Sigmoid colon (tissue), 7 donors: ENCODE measurements around the gene RORB. TPM values are rescaled to one million over a fixed set of nuclear protein-coding genes. Genes with fewer than 3 reads are reported as not detected.

Experiments used
- DNase-seq: peaks from one replicate; pipeline ENCODE4 v3.0.0-alpha.2; 2019
- H3K27ac ChIP-seq, 4 donors: fragments of 200-600 bp; sonication (generic); one replicate each; pipeline ENCODE4 v1.5.1; 2016 to 2019; ENCODE audit warnings: mild to moderate bottlenecking in 1 of 4
- H3K27me3 ChIP-seq, 3 donors: fragments of 200-600 bp; sonication (generic); one replicate each; pipeline ENCODE4 v1.5.1; 2019; ENCODE audit warnings: mild to moderate bottlenecking in 1 of 3
- H3K36me3 ChIP-seq, 4 donors: fragments of 200-600 bp; sonication (generic); one replicate each; pipeline ENCODE4 v1.5.1; 2016 to 2019
- H3K4me1 ChIP-seq, 4 donors: fragments of 200-600 bp; sonication (generic); one replicate each; pipeline ENCODE4 v1.5.1; 2017 to 2019
- H3K4me3 ChIP-seq, 4 donors: fragments of 200-600 bp; sonication (generic); one replicate each; pipeline ENCODE4 v1.5.1; 2017 to 2019; ENCODE audit warnings: mild to moderate bottlenecking in 2 of 4, moderate library complexity in 1 of 4
- H3K9me3 ChIP-seq, 4 donors: fragments of 200-600 bp in 3 of 4; sonication (generic) in 3 of 4; one replicate each; pipeline versions ENCODE4 v1.5.1 to v1.6.1; 2013 to 2019
- EP300 ChIP-seq, 4 donors: sonication (generic); formaldehyde crosslinking; IDR thresholded peaks; one replicate each; pipeline ENCODE4 v1.6.1; 2017; ENCODE audit warnings: antibody characterized with exemption in 4 of 4
- POLR2A ChIP-seq, 2 donors: fragments of 450-650 bp; IDR thresholded peaks; one replicate each; pipeline ENCODE4 v1.6.1; 2016; ENCODE audit warnings: antibody characterized with exemption in 2 of 2, mild to moderate bottlenecking in 2 of 2, moderate library complexity in 2 of 2
- POLR2AphosphoS5 ChIP-seq, 4 donors: sonication (generic); formaldehyde crosslinking; IDR thresholded peaks; one replicate each; pipeline ENCODE4 v1.6.1; 2017; ENCODE audit warnings: antibody characterized with exemption in 4 of 4
- WGBS, 2 donors: extraction: QIAGEN DNeasy Blood & Tissue Kit; methylation state at CpG; one replicate each; pipeline ENCODE4 v1.1.7; 2013; 5-methylcytosine and 5-hydroxymethylcytosine counted together
- intact Hi-C: fragments of 100-400 bp; cut with DNase I; formaldehyde crosslinking; loops from one replicate; pipeline ENCODE4 v1.15.1; 2023
- polyA plus RNA-seq, 3 donors: library from polyadenylated mRNA; stranded (reverse); fragments of 200-250 nt; gene quantifications; one replicate each; pipeline ENCODE4 v1.2.3, GENCODE V29; 2013
- total RNA-seq, 4 donors: library from RNA; depleted of rRNA; stranded (reverse); fragments of >200 nt; gene quantifications; one replicate each; pipeline ENCODE4 v1.1.0, GENCODE V29; 2016
- TF ChIP-seq, protein P1 (sequence below), 4 experiments: fragments of 450-650 bp in 3 of 4; fragments of 200-600 bp in 1 of 4; IDR thresholded peaks; one replicate each; pipeline ENCODE4 v1.5.1; 2016 to 2019; ENCODE audit warnings: antibody characterized with exemption in 4 of 4, mild to moderate bottlenecking in 3 of 4, moderate library complexity in 2 of 4
- donor health status: healthy with polysubstance abuse.
- donor health status: Bipolar disorder and iron deficiency.
- donor health status: healthy.

RORB gene
- total and polyA plus RNA-seq, 7 donors, result 0.03 to 1.9 (median 0.82) TPM; not detected in 2

DNA sequence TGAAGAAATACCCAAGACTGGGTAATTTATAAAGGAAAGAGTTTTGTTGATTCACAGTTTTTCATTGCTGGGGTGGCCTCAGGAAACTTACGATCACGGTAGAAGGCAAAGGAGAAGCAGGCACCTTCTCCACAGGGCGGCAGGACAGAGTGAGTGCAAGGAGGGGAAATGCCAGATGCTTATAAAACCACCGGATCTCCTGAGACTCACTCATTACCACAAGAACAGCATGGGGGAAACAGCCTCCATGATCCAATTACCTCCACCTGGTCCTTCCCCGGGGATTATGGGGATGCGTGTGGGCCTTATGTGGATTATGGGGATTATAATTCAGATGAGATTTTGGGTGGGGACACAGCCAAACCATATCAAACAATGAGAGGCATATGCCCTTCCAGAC lies 18.5 kb upstream of the RORB start:
- no peaks in the 10 kb centered on the region for H3K27me3 ChIP-seq
- H3K4me1 ChIP-seq, result no peaks in the 10 kb centered on the region
- no peak overlapping the region for H3K4me3 ChIP-seq
- H3K36me3 ChIP-seq, result no peaks in the 10 kb centered on the region
- no peaks in the 10 kb centered on the region for H3K9me3 ChIP-seq
- DNase-seq, result no peak
- H3K27ac ChIP-seq, result no peak overlapping the region
- TF ChIP-seq EP300 (IDR thresholded peaks at IDR 0.05), result no peak
- TF ChIP-seq POLR2A (IDR thresholded peaks at IDR 0.05), result no peak
- no peak for TF ChIP-seq POLR2AphosphoS5 (IDR thresholded peaks at IDR 0.05)
- TF ChIP-seq, protein P1, sequence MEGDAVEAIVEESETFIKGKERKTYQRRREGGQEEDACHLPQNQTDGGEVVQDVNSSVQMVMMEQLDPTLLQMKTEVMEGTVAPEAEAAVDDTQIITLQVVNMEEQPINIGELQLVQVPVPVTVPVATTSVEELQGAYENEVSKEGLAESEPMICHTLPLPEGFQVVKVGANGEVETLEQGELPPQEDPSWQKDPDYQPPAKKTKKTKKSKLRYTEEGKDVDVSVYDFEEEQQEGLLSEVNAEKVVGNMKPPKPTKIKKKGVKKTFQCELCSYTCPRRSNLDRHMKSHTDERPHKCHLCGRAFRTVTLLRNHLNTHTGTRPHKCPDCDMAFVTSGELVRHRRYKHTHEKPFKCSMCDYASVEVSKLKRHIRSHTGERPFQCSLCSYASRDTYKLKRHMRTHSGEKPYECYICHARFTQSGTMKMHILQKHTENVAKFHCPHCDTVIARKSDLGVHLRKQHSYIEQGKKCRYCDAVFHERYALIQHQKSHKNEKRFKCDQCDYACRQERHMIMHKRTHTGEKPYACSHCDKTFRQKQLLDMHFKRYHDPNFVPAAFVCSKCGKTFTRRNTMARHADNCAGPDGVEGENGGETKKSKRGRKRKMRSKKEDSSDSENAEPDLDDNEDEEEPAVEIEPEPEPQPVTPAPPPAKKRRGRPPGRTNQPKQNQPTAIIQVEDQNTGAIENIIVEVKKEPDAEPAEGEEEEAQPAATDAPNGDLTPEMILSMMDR (IDR thresholded peaks at IDR 0.05), result no peak
- WGBS, 2 donors, result 76 to 83% methylated on average over 6 of the region's 6 CpGs
- intact Hi-C loops, result no loop called here

DNA sequence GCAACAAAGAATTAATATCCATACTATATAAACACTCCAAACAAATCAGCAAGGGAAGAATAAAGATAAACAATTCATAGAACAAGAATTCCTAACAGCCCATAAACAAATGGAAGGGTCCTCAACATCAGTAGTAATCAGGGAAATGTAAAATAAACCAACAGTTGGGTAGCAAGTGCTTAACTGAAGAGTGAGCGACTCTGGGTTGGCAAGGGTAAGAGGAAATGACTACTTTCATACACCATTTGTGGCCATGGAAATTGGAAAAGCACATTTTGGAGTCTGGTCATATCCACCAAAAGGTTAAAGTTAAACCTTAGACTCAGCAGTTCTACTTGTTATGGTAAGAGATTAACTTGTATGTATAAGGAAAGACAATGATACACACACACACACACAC lies 17.4 kb upstream of the RORB start:
- H3K36me3 ChIP-seq, result no peaks in the 10 kb centered on the region
- no peak for DNase-seq
- TF ChIP-seq POLR2A (IDR thresholded peaks at IDR 0.05) (no peak), EP300 (IDR thresholded peaks at IDR 0.05) (no peak), POLR2AphosphoS5 (IDR thresholded peaks at IDR 0.05) (no peak)
- TF ChIP-seq, protein P1 (IDR thresholded peaks at IDR 0.05), result no peak
- no peaks in the 10 kb centered on the region for H3K27me3 ChIP-seq
- H3K4me1 ChIP-seq, result no peaks in the 10 kb centered on the region
- H3K9me3 ChIP-seq, result no peaks in the 10 kb centered on the region
- no peak overlapping the region for H3K4me3 ChIP-seq
- intact Hi-C loops, result no loop called here
- H3K27ac ChIP-seq, result no peak overlapping the region
- 69 to 81% methylated on average over 1 of the region's 1 CpG for WGBS, 2 donors

DNA sequence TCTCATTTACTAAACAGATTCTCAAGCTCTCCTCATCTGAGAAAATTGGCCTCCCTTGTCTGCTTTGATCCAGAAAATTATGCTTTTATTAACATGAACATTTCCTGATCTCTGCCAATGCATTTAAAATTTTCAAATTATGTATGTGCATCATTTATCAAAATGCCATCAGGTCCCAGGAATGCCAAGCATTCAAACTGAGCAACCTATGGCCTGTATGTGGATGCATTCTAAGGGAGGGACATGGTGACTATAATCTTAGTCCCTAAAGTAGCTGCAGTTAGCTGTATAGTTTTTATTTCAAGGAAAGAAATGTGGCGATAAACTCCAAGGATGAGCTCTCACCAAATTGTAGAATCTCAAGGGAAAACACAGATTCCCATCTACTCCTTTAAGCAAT lies 9.7 kb upstream of the RORB start:
- WGBS, 2 donors, result 88 to 93% methylated on average over 1 of the region's 1 CpG
- no peaks in the 10 kb centered on the region for H3K36me3 ChIP-seq
- H3K27ac ChIP-seq, result no peak overlapping the region
- DNase-seq, result no peak
- H3K27me3 ChIP-seq, result no peaks in the 10 kb centered on the region
- H3K4me3 ChIP-seq, result no peak overlapping the region
- TF ChIP-seq, protein P1 (IDR thresholded peaks at IDR 0.05), result no peak
- no peak for TF ChIP-seq EP300 (IDR thresholded peaks at IDR 0.05)
- no peak for TF ChIP-seq POLR2A (IDR thresholded peaks at IDR 0.05)
- TF ChIP-seq POLR2AphosphoS5 (IDR thresholded peaks at IDR 0.05), result no peak
- no peaks in the 10 kb centered on the region for H3K9me3 ChIP-seq
- no peaks in the 10 kb centered on the region for H3K4me1 ChIP-seq
- intact Hi-C loops, result no loop called here

DNA sequence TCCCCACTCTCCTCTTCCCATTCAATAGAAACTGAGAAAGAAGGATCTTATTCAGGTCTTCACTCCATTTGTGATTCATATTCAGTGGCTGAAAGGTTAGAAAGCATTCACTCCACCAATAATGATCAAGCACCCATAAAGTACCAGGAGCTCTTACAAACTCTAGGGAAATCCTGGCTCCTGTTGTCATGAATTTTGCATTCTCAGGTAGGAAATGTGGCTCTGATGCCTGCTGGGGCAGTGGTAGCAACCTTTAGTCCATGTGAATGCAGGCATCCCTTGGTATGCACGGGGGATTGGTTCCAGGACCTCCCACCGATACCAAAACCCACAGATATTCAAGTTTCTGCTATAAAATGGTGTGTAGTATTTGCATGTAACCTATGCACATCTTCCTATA lies 3.6 kb upstream of the RORB start:
- intact Hi-C loops, result no loop called here
- WGBS, 2 donors, result 18 to 23% methylated on average over 2 of the region's 2 CpGs
- peaks cover 0 to 17% (median 13%) of the 10 kb centered on the region in 4 donors for H3K4me1 ChIP-seq
- no peak for DNase-seq
- peaks cover 1 to 9% (median 5%) of the 10 kb centered on the region in 3 donors for H3K27me3 ChIP-seq
- no peak for TF ChIP-seq POLR2AphosphoS5 (IDR thresholded peaks at IDR 0.05)
- TF ChIP-seq, protein P1 (IDR thresholded peaks at IDR 0.05), result no peak
- TF ChIP-seq EP300 (IDR thresholded peaks at IDR 0.05), result no peak
- TF ChIP-seq POLR2A (IDR thresholded peaks at IDR 0.05), result no peak
- H3K4me3 ChIP-seq, result no peak overlapping the region
- H3K9me3 ChIP-seq, result no peaks in the 10 kb centered on the region
- H3K27ac ChIP-seq, result no peak overlapping the region
- H3K36me3 ChIP-seq, result no peaks in the 10 kb centered on the region

DNA sequence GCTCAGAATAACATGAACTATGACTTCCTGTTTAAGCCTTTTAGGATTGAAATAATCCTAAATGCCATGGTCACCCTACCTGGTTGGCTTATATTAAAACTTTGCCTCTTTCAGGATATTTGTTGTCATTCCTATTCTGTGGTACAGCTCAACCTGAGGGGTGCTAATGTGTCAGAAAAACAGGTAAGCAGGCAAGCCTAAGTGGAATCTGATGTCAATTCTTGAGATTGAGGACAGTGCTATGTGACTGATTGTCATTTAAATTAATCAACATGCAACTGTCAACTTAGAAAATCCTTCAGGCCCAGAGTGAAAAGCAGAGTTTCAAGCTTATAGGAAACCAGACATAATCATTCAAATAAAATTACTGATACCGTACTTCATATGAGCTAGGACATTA lies 2.6 kb upstream of the RORB start:
- no peak for TF ChIP-seq POLR2A (IDR thresholded peaks at IDR 0.05)
- TF ChIP-seq, protein P1 (IDR thresholded peaks at IDR 0.05), result no peak
- 78 to 91% methylated on average over 1 of the region's 1 CpG for WGBS, 2 donors
- Histone ChIP-seq H3K4me1 (peaks cover 0 to 27% (median 22%) of the 10 kb centered on the region in 4 donors), H3K27ac (no peak overlapping the region), H3K27me3 (peaks cover 9 to 19% (median 14%) of the 10 kb centered on the region in 3 donors), H3K9me3 (no peaks in the 10 kb centered on the region), H3K4me3 (no peak overlapping the region), H3K36me3 (no peaks in the 10 kb centered on the region)
- DNase-seq, result no peak
- intact Hi-C loops, result no loop called here
